ENCODE measurements around the gene ZNF638. TPM values are rescaled to one million over a fixed set of nuclear protein-coding genes. Genes with fewer than 3 reads are reported as not detected.

The ZNF638 gene
- total RNA-seq, 1 experiment from 2014 or later, result 109 TPM

GRCh38 chr2:71484354-71484753 is 152.8 kb downstream of the ZNF638 start:
- H3K9me3 Mint-ChIP-seq, result no peaks in the 10 kb centered on the region
- no peak for DNase-seq (ENCODE audit: low spot score)
- TF ChIP-seq TCF7 (CRISPR knock-in tag; IDR thresholded peaks at IDR 0.05; ENCODE audit: low read depth) (no peak), ZNF281 (CRISPR knock-in tag; IDR thresholded peaks at IDR 0.05) (no peak), ZNF219 (CRISPR knock-in tag; IDR thresholded peaks at IDR 0.05; ENCODE audit: borderline replicate concordance) (no peak), ZNF317 (CRISPR knock-in tag; IDR thresholded peaks at IDR 0.05; ENCODE audit: borderline replicate concordance, low read depth) (no peak), ATF6 (CRISPR knock-in tag; IDR thresholded peaks at IDR 0.05) (no peak), FOXK1 (CRISPR knock-in tag; IDR thresholded peaks at IDR 0.05) (no peak), E2F5 (CRISPR knock-in tag; IDR thresholded peaks at IDR 0.05) (no peak), CREM (CRISPR knock-in tag; IDR thresholded peaks at IDR 0.05) (no peak), JUN (CRISPR knock-in tag; IDR thresholded peaks at IDR 0.05) (no peak), JAZF1 (CRISPR knock-in tag; IDR thresholded peaks at IDR 0.05) (no peak)
- peaks cover 2% of the 10 kb centered on the region; the same call in 1 of the 2 replicates for H3K27me3 Mint-ChIP-seq (ENCODE audit: low read depth)
- H3K4me3 Mint-ChIP-seq, result no peak overlapping the region
- ChIA-PET POLR2A (no interaction called here), CTCF (no interaction called here)
- ATAC-seq, result no peak
- peaks cover 18% of the 10 kb centered on the region for H3K4me1 Mint-ChIP-seq
- no peaks in the 10 kb centered on the region for H3K36me3 Mint-ChIP-seq
- H3K27ac Mint-ChIP-seq, result no peak overlapping the region

Other genes starting within 250 kb of the ZNF638 start
- gene MCEE, start 201.6 kb upstream of the ZNF638 start, total RNA-seq (2021), result 17.2 to 19.1 TPM (median 18.7 TPM) in 3 replicates
- 27.8 to 36.6 TPM (median 31.4 TPM) in 3 replicates for gene MPHOSPH10, start 201.1 kb upstream of the ZNF638 start, total RNA-seq (2021)
- gene PAIP2B, start 104.7 kb upstream of the ZNF638 start, total RNA-seq (2021), result 19.3 to 22.4 TPM (median 22.2 TPM) in 3 replicates
- gene DYSF, start 121.8 kb downstream of the ZNF638 start, total RNA-seq (2021), result 14.8 to 15.5 TPM (median 15.0 TPM) in 3 replicates